ENCODE data around the gene ZC2HC1C. TPM values are rescaled to one million over a fixed set of nuclear protein-coding genes. Genes with fewer than 3 reads are reported as not detected.

ZC2HC1C gene
- total and polyA plus RNA-seq, 2 of the 13 experiments (the other 11 are each of a cell fraction or from before 2014, with no cell fraction given): 3.3 to 3.5 TPM

GRCh38 chr14:75113932-75114539 is 44.6 kb downstream of the ZC2HC1C start (continued):
- TF ChIP-seq ZNF17 (CRISPR knock-in tag; IDR thresholded peaks at IDR 0.05): no peak

- no TSS peak for BruUV-seq (replicated peaks)
- intact Hi-C loops (cut with micrococcal nuclease; ENCODE audit: unreplicated experiment): no loop called here
- FAIRE-seq (no peak), ATAC-seq (no peak), DNase-seq (ENCODE audit: low spot score) (no peak)
- peaks cover 8 to 39% of the 10 kb centered on the region in 2 experiments for H3K36me3 ChIP-seq (replicated peaks in 1 of 2; ENCODE audit: control insufficient read depth in 1 of 2, insufficient read depth in 2 of 2, low read length in 2 of 2)
- no peak overlapping the region for H2AFZ ChIP-seq (ENCODE audit: low read length)
- H3K9ac ChIP-seq (ENCODE audit: insufficient read depth, low read depth, low read length): no peak overlapping the region
- no peak overlapping the region for H3K4me2 ChIP-seq (ENCODE audit: low read depth, low read length)
- ChIA-PET CTCF (ENCODE audit: low intra/inter-chr PET ratio, low total read pairs) (no interaction called here), POLR2A (no interaction called here)
- H3K4me1 ChIP-seq (ENCODE audit: insufficient read depth, low read length): no peaks in the 10 kb centered on the region
- H3K4me3 ChIP-seq (replicated peaks in 1 of 3; ENCODE audit: insufficient read depth in 1 of 3, low read depth in 2 of 3, low read length in 3 of 3): no peak overlapping the region
- H3K9me3 ChIP-seq (ENCODE audit: low read length): no peaks in the 10 kb centered on the region
- no peaks in the 10 kb centered on the region for H3K79me2 ChIP-seq (ENCODE audit: insufficient read depth, low read length)
- no peak overlapping the region for H3K27ac ChIP-seq (ENCODE audit: extremely low read length, insufficient read depth, low read length)
- no peaks in the 10 kb centered on the region for H3K27me3 ChIP-seq (ENCODE audit: control insufficient read depth in 1 of 2, insufficient read depth in 2 of 2, low read length in 2 of 2)
- no peaks in the 10 kb centered on the region for H4K20me1 ChIP-seq (ENCODE audit: insufficient read depth, low read length)
- in situ Hi-C loops (cut with HindIII; ENCODE audit: extremely low pct_ligation_motif_present, low pct_unique_long_range_greater_than_20kb): no loop called here
- WGBS (ENCODE audit: low lambda C conversion rate): 91% methylated on average over 2 of the region's 2 CpGs
- TF ChIP-seq HDAC6 (IDR thresholded peaks at IDR 0.05; ENCODE audit: low read depth, low read length) (no peak), ZNF687 (CRISPR knock-in tag; IDR thresholded peaks at IDR 0.05) (no peak), KDM4B (CRISPR knock-in tag; IDR thresholded peaks at IDR 0.05) (no peak), NFE2 (CRISPR knock-in tag; IDR thresholded peaks at IDR 0.05) (no peak), ZNF609 (CRISPR knock-in tag; IDR thresholded peaks at IDR 0.05; ENCODE audit: borderline replicate concordance) (no peak), ZNF251 (CRISPR knock-in tag; IDR thresholded peaks at IDR 0.05) (no peak), ZNF432 (CRISPR knock-in tag; IDR thresholded peaks at IDR 0.05; ENCODE audit: borderline replicate concordance) (no peak), TBP (CRISPR knock-in tag; IDR thresholded peaks at IDR 0.05) (no peak), ATM (IDR thresholded peaks at IDR 0.05; ENCODE audit: borderline replicate concordance) (no peak), RXRB (CRISPR knock-in tag; IDR thresholded peaks at IDR 0.05; ENCODE audit: borderline replicate concordance) (no peak), ZNF652 (CRISPR knock-in tag; IDR thresholded peaks at IDR 0.05; ENCODE audit: borderline replicate concordance, low read depth) (no peak), ZNF547 (CRISPR knock-in tag; IDR thresholded peaks at IDR 0.05) (no peak), THAP11 (CRISPR knock-in tag; IDR thresholded peaks at IDR 0.05) (no peak)
Observed at GRCh38 chr14:75119056-75119455, 49.6 kb downstream of the ZC2HC1C start.
